ENCODE results near the gene THRAP3. TPM values are rescaled to one million over a fixed set of nuclear protein-coding genes. Genes with fewer than 3 reads are reported as not detected.

The THRAP3 gene
- total and polyA plus RNA-seq, 9 of the 15 experiments (the other 6 are each of a cell fraction or from before 2014, with no cell fraction given) = 66.2 to 135 (median 113) TPM

- TF ChIP-seq, protein P1, sequence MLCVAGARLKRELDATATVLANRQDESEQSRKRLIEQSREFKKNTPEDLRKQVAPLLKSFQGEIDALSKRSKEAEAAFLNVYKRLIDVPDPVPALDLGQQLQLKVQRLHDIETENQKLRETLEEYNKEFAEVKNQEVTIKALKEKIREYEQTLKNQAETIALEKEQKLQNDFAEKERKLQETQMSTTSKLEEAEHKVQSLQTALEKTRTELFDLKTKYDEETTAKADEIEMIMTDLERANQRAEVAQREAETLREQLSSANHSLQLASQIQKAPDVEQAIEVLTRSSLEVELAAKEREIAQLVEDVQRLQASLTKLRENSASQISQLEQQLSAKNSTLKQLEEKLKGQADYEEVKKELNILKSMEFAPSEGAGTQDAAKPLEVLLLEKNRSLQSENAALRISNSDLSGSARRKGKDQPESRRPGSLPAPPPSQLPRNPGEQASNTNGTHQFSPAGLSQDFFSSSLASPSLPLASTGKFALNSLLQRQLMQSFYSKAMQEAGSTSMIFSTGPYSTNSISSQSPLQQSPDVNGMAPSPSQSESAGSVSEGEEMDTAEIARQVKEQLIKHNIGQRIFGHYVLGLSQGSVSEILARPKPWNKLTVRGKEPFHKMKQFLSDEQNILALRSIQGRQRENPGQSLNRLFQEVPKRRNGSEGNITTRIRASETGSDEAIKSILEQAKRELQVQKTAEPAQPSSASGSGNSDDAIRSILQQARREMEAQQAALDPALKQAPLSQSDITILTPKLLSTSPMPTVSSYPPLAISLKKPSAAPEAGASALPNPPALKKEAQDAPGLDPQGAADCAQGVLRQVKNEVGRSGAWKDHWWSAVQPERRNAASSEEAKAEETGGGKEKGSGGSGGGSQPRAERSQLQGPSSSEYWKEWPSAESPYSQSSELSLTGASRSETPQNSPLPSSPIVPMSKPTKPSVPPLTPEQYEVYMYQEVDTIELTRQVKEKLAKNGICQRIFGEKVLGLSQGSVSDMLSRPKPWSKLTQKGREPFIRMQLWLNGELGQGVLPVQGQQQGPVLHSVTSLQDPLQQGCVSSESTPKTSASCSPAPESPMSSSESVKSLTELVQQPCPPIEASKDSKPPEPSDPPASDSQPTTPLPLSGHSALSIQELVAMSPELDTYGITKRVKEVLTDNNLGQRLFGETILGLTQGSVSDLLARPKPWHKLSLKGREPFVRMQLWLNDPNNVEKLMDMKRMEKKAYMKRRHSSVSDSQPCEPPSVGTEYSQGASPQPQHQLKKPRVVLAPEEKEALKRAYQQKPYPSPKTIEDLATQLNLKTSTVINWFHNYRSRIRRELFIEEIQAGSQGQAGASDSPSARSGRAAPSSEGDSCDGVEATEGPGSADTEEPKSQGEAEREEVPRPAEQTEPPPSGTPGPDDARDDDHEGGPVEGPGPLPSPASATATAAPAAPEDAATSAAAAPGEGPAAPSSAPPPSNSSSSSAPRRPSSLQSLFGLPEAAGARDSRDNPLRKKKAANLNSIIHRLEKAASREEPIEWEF (CRISPR knock-in tag; IDR thresholded peaks at IDR 0.05) = no peak
- TF ChIP-seq ZNF644 (tag; IDR thresholded peaks at IDR 0.05; ENCODE audit: low read depth) (0 out of 2 replicates have a peak, but pooled peaks have one; percentile 70), STAG1 (CRISPR knock-in tag; IDR thresholded peaks at IDR 0.05; ENCODE audit: borderline replicate concordance) (no peak), MLLT1 (IDR thresholded peaks at IDR 0.05) (peak in 1 of 2 experiments; percentile 16; a peak in 1 of 4 replicates), TBP (optimal IDR thresholded peaks at IDR 0.05; ENCODE audit: low read depth, low read length) (peak; percentile 58), SMARCC2 (IDR thresholded peaks at IDR 0.05; ENCODE audit: low read depth) (no peak), EWSR1 (IDR thresholded peaks at IDR 0.05; ENCODE audit: borderline replicate concordance, low read depth, partially characterized antibody) (no peak), ZNF12 (CRISPR knock-in tag; IDR thresholded peaks at IDR 0.05) (peak; percentile 86), ZNF408 (CRISPR knock-in tag; IDR thresholded peaks at IDR 0.05; ENCODE audit: low read depth) (no peak), SREBF2 (CRISPR knock-in tag; IDR thresholded peaks at IDR 0.05) (peak; percentile 96; the same call in 1 of the 2 replicates), HDAC6 (IDR thresholded peaks at IDR 0.05; ENCODE audit: low read depth, low read length) (no peak), ERF (CRISPR knock-in tag; IDR thresholded peaks at IDR 0.05) (0 out of 2 replicates have a peak, but pooled peaks have one; percentile 19), PREB (CRISPR knock-in tag; IDR thresholded peaks at IDR 0.05) (no peak)
- TF ChIP-seq, protein P2, sequence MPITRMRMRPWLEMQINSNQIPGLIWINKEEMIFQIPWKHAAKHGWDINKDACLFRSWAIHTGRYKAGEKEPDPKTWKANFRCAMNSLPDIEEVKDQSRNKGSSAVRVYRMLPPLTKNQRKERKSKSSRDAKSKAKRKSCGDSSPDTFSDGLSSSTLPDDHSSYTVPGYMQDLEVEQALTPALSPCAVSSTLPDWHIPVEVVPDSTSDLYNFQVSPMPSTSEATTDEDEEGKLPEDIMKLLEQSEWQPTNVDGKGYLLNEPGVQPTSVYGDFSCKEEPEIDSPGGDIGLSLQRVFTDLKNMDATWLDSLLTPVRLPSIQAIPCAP (CRISPR knock-in tag; IDR thresholded peaks at IDR 0.05; ENCODE audit: borderline replicate concordance) = peak; percentile 83; the same call in 1 of the 2 replicates
- TF ChIP-seq, protein P3, sequence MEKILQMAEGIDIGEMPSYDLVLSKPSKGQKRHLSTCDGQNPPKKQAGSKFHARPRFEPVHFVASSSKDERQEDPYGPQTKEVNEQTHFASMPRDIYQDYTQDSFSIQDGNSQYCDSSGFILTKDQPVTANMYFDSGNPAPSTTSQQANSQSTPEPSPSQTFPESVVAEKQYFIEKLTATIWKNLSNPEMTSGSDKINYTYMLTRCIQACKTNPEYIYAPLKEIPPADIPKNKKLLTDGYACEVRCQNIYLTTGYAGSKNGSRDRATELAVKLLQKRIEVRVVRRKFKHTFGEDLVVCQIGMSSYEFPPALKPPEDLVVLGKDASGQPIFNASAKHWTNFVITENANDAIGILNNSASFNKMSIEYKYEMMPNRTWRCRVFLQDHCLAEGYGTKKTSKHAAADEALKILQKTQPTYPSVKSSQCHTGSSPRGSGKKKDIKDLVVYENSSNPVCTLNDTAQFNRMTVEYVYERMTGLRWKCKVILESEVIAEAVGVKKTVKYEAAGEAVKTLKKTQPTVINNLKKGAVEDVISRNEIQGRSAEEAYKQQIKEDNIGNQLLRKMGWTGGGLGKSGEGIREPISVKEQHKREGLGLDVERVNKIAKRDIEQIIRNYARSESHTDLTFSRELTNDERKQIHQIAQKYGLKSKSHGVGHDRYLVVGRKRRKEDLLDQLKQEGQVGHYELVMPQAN (IDR thresholded peaks at IDR 0.05; ENCODE audit: borderline replicate concordance) = 0 out of 2 replicates have a peak, but pooled peaks have one; percentile 45
These were observed 97.1 kb downstream of the THRAP3 start (continued) for GRCh38 chr1:36321119-36321951.

Data from K562 (cell line).